Measurements from ENCODE around the gene ATP11A. TPM values are rescaled to one million over a fixed set of nuclear protein-coding genes. Genes with fewer than 3 reads are reported as not detected.

Gene ATP11A
- total RNA-seq, 1 donor from 2014 or later: 377 TPM

GRCh38 chr13:112754281-112755025 is 64.6 kb downstream of the ATP11A start:
- H3K4me3 ChIP-seq: no peak overlapping the region
- H3K27me3 ChIP-seq: no peaks in the 10 kb centered on the region
- DNase-seq (peak; percentile 61), ATAC-seq (peak; percentile 23)
- intact Hi-C loops (cut with DNase I): no loop called here
- H3K9me3 ChIP-seq: no peaks in the 10 kb centered on the region
- no peak overlapping the region for H3K27ac ChIP-seq
- H3K4me1 ChIP-seq: peaks cover 11% of the 10 kb centered on the region
- TF ChIP-seq CTCF (IDR thresholded peaks at IDR 0.05): no peak
- H3K36me3 ChIP-seq: no peaks in the 10 kb centered on the region

DNA sequence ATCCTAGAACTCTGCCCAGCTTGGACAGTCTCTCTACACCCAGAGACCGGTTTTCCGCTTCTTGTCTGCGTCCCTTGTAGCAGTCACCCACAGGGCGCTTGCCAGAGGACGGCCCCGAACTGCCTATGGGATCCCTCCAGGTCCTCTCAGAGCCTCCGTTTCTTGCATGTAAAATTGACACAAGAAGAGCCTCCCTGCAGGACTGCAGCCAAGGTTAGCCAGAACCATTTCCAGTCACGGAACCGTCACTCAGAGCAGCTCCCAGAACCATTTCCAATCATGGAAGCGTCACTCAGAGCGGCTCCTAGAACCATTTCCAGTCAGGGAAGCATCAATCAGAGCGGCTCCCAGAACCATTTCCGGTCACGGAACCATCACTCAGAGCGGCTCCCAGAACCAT is 65.5 kb downstream of the ATP11A start:
- H3K27ac ChIP-seq: no peak overlapping the region
- no peak for ATAC-seq
- intact Hi-C loops (cut with DNase I): no loop called here

DNA sequence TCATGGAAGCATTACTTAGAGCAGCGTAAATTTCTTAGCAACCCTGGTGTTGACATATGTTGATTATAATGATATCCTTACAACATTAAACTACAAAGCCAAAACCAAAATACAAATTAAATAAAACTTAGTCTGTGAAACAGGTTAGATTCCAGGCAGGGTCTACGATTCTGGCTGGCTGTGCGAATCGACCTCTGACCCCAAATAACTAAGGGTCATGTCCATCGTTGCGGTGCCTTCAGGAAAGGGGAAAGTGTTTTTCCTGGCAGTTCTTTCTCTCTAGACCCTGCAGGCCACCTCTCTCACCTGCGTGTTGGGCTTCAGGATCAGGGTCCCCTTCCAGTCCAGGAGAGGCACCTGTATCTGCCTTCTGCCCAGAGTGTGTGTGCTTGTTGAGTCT is 66.2 kb downstream of the ATP11A start:
- Histone ChIP-seq H3K27ac (no peak overlapping the region), H3K36me3 (no peaks in the 10 kb centered on the region)
- DNase-seq: no peak

More for the DNA sequence above, 65.5 kb downstream of the ATP11A start:
- H3K4me1 ChIP-seq: peaks cover 14% of the 10 kb centered on the region
- no peak overlapping the region for H3K4me3 ChIP-seq
- no peaks in the 10 kb centered on the region for H3K9me3 ChIP-seq
- no peaks in the 10 kb centered on the region for H3K27me3 ChIP-seq
- no peak for TF ChIP-seq CTCF (IDR thresholded peaks at IDR 0.05)
- no peaks in the 10 kb centered on the region for H3K36me3 ChIP-seq
- peak; percentile 48 for DNase-seq

GRCh38 chr13:112756511-112756966 is 66.7 kb downstream of the ATP11A start:
- H3K4me3 ChIP-seq: no peak overlapping the region
- peak; percentile 55 for DNase-seq
- H3K4me1 ChIP-seq: peaks cover 24% of the 10 kb centered on the region
- no peaks in the 10 kb centered on the region for H3K9me3 ChIP-seq
- no peak for ATAC-seq
- no peak overlapping the region for H3K27ac ChIP-seq
- intact Hi-C loops (cut with DNase I): no loop called here
- no peak for TF ChIP-seq CTCF (IDR thresholded peaks at IDR 0.05)
- H3K36me3 ChIP-seq: no peaks in the 10 kb centered on the region
- no peaks in the 10 kb centered on the region for H3K27me3 ChIP-seq

More for the DNA sequence above, 66.2 kb downstream of the ATP11A start:
- H3K4me3 ChIP-seq: no peak overlapping the region
- intact Hi-C loops (cut with DNase I): no loop called here
- peaks cover 20% of the 10 kb centered on the region for H3K4me1 ChIP-seq
- no peaks in the 10 kb centered on the region for H3K27me3 ChIP-seq
- no peak for TF ChIP-seq CTCF (IDR thresholded peaks at IDR 0.05)
- H3K9me3 ChIP-seq: no peaks in the 10 kb centered on the region
- no peak for ATAC-seq

DNA sequence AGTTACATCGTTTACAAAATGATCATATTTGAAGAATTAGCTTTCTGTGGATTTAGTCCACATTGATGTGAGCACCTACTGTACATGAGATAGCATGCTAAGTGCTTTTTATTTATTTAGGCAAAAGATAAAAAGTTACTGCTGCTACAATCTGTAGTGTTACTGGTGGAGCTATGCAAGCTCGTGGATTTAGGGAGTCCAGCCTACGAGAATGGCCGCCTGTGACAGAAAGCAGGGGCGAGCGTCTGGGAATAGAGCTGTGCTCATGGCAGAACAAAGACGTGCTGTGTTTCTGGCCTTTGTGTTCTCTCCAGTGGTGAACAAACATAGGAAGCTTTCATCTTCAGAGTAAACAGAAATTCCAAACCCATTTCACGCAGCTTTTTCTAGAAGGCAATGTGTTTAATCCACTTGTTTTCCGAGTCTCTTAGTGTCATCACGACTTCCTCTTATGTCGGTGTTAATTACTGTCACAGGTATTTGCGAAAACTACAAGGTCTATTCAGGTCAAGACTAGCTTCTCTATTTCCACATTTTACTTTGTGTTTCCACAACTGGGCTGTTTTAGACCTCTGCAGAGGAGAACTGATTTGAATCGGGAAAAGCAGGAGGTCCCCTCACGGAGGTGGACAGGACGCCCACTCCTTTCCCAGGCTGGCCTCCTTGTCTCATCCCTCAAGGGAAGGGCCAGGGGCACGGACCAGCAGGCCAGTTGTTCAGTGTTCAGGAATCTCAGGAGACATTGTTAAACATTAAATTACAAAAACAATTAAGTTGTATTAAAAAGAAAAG is 67.3 kb downstream of the ATP11A start:
- Histone ChIP-seq H3K36me3 (no peaks in the 10 kb centered on the region), H3K27ac (no peak overlapping the region), H3K4me1 (peaks cover 27% of the 10 kb centered on the region), H3K27me3 (no peaks in the 10 kb centered on the region), H3K9me3 (no peaks in the 10 kb centered on the region), H3K4me3 (no peak overlapping the region)
- TF ChIP-seq CTCF (IDR thresholded peaks at IDR 0.05): no peak
- intact Hi-C loops (cut with DNase I): no loop called here
- no peak for ATAC-seq
- DNase-seq: peak; percentile 29

All from upper lobe of right lung (tissue), 1 donor.